ENCODE measurements around the gene GSDMA. TPM values are rescaled to one million over a fixed set of nuclear protein-coding genes. Genes with fewer than 3 reads are reported as not detected.

Gene GSDMA
- total and polyA plus RNA-seq, 2 experiments from 2014 or later, result 0.08 TPM; not detected in 1

GRCh38 chr17:39988206-39988810, 25.5 kb downstream of the GSDMA start:
- DNase-seq (ENCODE audit: low spot score), result no peak
- Histone ChIP-seq H3K79me2 (peaks cover 4% of the 10 kb centered on the region), H3K27ac (no peak overlapping the region), H3K36me3 (replicated peaks; ENCODE audit: insufficient read depth, low read depth) (no peaks in the 10 kb centered on the region), H3K4me1 (ENCODE audit: insufficient read depth) (no peaks in the 10 kb centered on the region), H3K4me2 (no peak overlapping the region), H2AFZ (no peak overlapping the region), H3K27me3 (no peaks in the 10 kb centered on the region), H3K9me2 (replicated peaks; ENCODE audit: insufficient read depth) (no peaks in the 10 kb centered on the region), H4K20me1 (ENCODE audit: insufficient read depth, poor library complexity, severe bottlenecking) (peaks cover 3% of the 10 kb centered on the region), H3K4me3 (no peak overlapping the region), H3K9me3 (ENCODE audit: low read depth) (no peaks in the 10 kb centered on the region)
- no peak for TF ChIP-seq EZH2phosphoT487 (IDR thresholded peaks at IDR 0.05; ENCODE audit: low read depth, severe bottlenecking, unreplicated experiment)
- no peak for TF ChIP-seq EZH2 (IDR thresholded peaks at IDR 0.05; ENCODE audit: borderline replicate concordance)
- no peak for TF ChIP-seq CTCF (IDR thresholded peaks at IDR 0.05; ENCODE audit: poor library complexity)
- 97% methylated on average over 11 of the region's 11 CpGs for WGBS (ENCODE audit: low lambda C conversion rate, missing lambda C conversion rate)

GRCh38 chr17:39994448-39994847, 31.6 kb downstream of the GSDMA start:
- no peaks in the 10 kb centered on the region for H3K4me1 ChIP-seq (ENCODE audit: insufficient read depth)
- WGBS (ENCODE audit: low lambda C conversion rate, missing lambda C conversion rate), result 97% methylated on average over 11 of the region's 11 CpGs
- no peaks in the 10 kb centered on the region for H3K9me3 ChIP-seq (ENCODE audit: low read depth)
- TF ChIP-seq CTCF (IDR thresholded peaks at IDR 0.05; ENCODE audit: poor library complexity), result no peak
- no peak for TF ChIP-seq EZH2 (IDR thresholded peaks at IDR 0.05; ENCODE audit: borderline replicate concordance)
- TF ChIP-seq EZH2phosphoT487 (IDR thresholded peaks at IDR 0.05; ENCODE audit: low read depth, severe bottlenecking, unreplicated experiment), result no peak
- no peaks in the 10 kb centered on the region for H4K20me1 ChIP-seq (ENCODE audit: insufficient read depth, poor library complexity, severe bottlenecking)
- no peak overlapping the region for H2AFZ ChIP-seq
- no peak for DNase-seq (ENCODE audit: low spot score)
- no peaks in the 10 kb centered on the region for H3K79me2 ChIP-seq
- no peak overlapping the region for H3K4me3 ChIP-seq
- no peak overlapping the region for H3K4me2 ChIP-seq
- no peaks in the 10 kb centered on the region for H3K9me2 ChIP-seq (replicated peaks; ENCODE audit: insufficient read depth)
- H3K27ac ChIP-seq, result no peak overlapping the region
- no peaks in the 10 kb centered on the region for H3K36me3 ChIP-seq (replicated peaks; ENCODE audit: insufficient read depth, low read depth)
- H3K27me3 ChIP-seq, result no peaks in the 10 kb centered on the region

GRCh38 chr17:39995438-39995837, 32.6 kb downstream of the GSDMA start:
- Histone ChIP-seq H3K27me3 (no peaks in the 10 kb centered on the region), H3K4me3 (no peak overlapping the region), H3K27ac (no peak overlapping the region), H3K79me2 (no peaks in the 10 kb centered on the region), H2AFZ (no peak overlapping the region), H3K4me1 (ENCODE audit: insufficient read depth) (no peaks in the 10 kb centered on the region), H3K9me3 (ENCODE audit: low read depth) (no peaks in the 10 kb centered on the region), H3K36me3 (replicated peaks; ENCODE audit: insufficient read depth, low read depth) (no peaks in the 10 kb centered on the region), H4K20me1 (ENCODE audit: insufficient read depth, poor library complexity, severe bottlenecking) (no peaks in the 10 kb centered on the region), H3K9me2 (replicated peaks; ENCODE audit: insufficient read depth) (no peaks in the 10 kb centered on the region), H3K4me2 (no peak overlapping the region)
- no peak for TF ChIP-seq CTCF (IDR thresholded peaks at IDR 0.05; ENCODE audit: poor library complexity)
- TF ChIP-seq EZH2 (IDR thresholded peaks at IDR 0.05; ENCODE audit: borderline replicate concordance), result no peak
- TF ChIP-seq EZH2phosphoT487 (IDR thresholded peaks at IDR 0.05; ENCODE audit: low read depth, severe bottlenecking, unreplicated experiment), result no peak
- 97% methylated on average over 6 of the region's 6 CpGs for WGBS (ENCODE audit: low lambda C conversion rate, missing lambda C conversion rate)
- no peak for DNase-seq (ENCODE audit: low spot score)
